ENCODE data around the gene ERVK3-1.

ERVK3-1 gene

DNA sequence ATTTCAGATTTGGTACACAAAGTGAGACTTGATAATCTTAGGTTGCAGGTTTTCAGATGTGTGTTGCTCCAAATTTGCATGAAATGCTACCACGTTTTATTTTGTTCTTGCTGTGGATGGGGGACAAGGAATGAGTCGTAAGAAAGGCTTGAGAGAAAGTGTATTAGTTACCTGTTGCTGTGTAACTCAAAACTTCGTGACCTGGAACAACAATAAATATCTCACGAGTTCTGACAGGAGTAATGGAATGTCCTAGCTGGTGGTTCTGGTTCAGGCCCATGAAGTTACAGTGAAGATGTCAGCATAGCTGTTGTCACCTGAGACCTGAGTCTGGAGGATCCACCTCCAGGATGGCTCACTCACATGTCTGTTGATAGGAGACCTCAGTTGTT lies 25.3 kb upstream of the ERVK3-1 start:
- no peak for TF ChIP-seq CTCF (IDR thresholded peaks at IDR 0.05; ENCODE audit: insufficient read depth, low read depth, low read length, missing control alignments)
- H3K4me3 ChIP-seq (ENCODE audit: low read depth, low read length): peak overlapping the region; percentile 83
- no peak for DNase-seq (ENCODE audit: low read depth)

DNA sequence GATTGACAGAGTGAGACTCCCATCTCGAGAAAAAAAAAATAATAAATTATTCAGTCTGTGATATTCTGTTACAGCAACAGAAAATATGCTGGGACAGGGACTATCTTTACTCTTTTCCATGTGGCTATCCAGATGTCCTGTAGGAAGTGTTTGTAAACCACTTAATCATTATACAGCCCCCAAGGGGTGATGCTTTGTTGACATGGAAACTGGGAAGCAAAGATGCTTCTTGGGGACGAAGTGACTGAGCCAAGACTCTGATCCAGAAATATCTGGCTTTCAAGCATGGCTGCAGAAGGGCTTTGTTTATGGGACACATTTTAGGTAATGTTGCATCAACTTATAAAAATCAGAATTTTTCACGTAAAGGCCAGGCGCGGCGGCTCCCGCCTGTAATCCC lies 21.0 kb upstream of the ERVK3-1 start:
- no peak for DNase-seq (ENCODE audit: low read depth)
- no peak overlapping the region for H3K4me3 ChIP-seq (ENCODE audit: low read depth, low read length)
- TF ChIP-seq CTCF (IDR thresholded peaks at IDR 0.05; ENCODE audit: insufficient read depth, low read depth, low read length, missing control alignments): no peak

- no peak for DNase-seq (ENCODE audit: low read depth)
- no peak overlapping the region for H3K4me3 ChIP-seq (ENCODE audit: low read depth, low read length)
- TF ChIP-seq CTCF (IDR thresholded peaks at IDR 0.05; ENCODE audit: insufficient read depth, low read depth, low read length, missing control alignments): no peak
Measured at GRCh38 chr19:58291943-58292342, 13.2 kb upstream of the ERVK3-1 start.

DNA sequence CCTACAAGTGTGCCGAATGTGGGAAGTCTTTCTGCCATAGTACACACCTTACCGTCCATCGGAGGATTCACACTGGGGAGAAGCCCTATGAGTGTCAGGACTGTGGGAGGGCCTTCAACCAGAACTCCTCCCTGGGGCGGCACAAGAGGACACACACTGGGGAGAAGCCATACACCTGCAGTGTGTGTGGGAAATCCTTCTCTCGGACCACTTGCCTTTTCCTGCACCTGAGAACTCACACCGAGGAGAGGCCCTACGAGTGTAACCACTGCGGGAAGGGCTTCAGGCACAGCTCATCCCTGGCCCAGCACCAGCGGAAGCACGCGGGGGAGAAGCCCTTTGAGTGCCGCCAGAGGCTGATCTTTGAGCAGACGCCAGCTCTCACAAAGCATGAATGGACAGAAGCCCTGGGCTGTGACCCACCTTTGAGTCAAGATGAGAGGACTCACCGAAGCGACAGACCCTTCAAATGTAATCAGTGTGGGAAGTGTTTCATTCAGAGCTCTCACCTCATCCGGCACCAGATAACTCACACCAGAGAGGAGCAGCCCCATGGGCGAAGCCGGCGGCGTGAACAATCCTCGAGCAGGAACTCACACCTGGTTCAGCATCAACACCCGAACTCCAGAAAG lies 10.3 kb upstream of the ERVK3-1 start:
- H3K4me3 ChIP-seq (ENCODE audit: low read depth, low read length): no peak overlapping the region
- no peak for TF ChIP-seq CTCF (IDR thresholded peaks at IDR 0.05; ENCODE audit: insufficient read depth, low read depth, low read length, missing control alignments)

GRCh38 chr19:58296104-58296503 lies 9.1 kb upstream of the ERVK3-1 start:
- no peak for DNase-seq (ENCODE audit: low read depth)
- no peak overlapping the region for H3K4me3 ChIP-seq (ENCODE audit: low read depth, low read length)
- no peak for TF ChIP-seq CTCF (IDR thresholded peaks at IDR 0.05; ENCODE audit: insufficient read depth, low read depth, low read length, missing control alignments)

More for the DNA sequence above, 10.3 kb upstream of the ERVK3-1 start:
- no peak for DNase-seq (ENCODE audit: low read depth)

GRCh38 chr19:58300620-58301019 lies 4.6 kb upstream of the ERVK3-1 start:
- DNase-seq (ENCODE audit: low read depth): no peak
- TF ChIP-seq CTCF (IDR thresholded peaks at IDR 0.05; ENCODE audit: insufficient read depth, low read depth, low read length, missing control alignments): no peak
- H3K4me3 ChIP-seq (ENCODE audit: low read depth, low read length): no peak overlapping the region

GRCh38 chr19:58304255-58304654 lies 922 bp upstream of the ERVK3-1 start:
- TF ChIP-seq CTCF (IDR thresholded peaks at IDR 0.05; ENCODE audit: insufficient read depth, low read depth, low read length, missing control alignments): no peak
- DNase-seq (ENCODE audit: low read depth): no peak
- no peak overlapping the region for H3K4me3 ChIP-seq (ENCODE audit: low read depth, low read length)

All from GM12865 (cell line).